Measurements from ENCODE around the gene NKX3-2. TPM values are rescaled to one million over a fixed set of nuclear protein-coding genes. Genes with fewer than 3 reads are reported as not detected.

NKX3-2 gene
- total RNA-seq, 2 experiments from 2014 or later, result not detected

GRCh38 chr4:13504374-13504773, 39.9 kb downstream of the NKX3-2 start:
- ATAC-seq (no peak), DNase-seq (no peak)
- H3K27ac Mint-ChIP-seq, result no peak overlapping the region
- CTCF ChIA-PET, result no interaction called here
- intact Hi-C loops (cut with micrococcal nuclease), result no loop called here
- no peaks in the 10 kb centered on the region for H3K9me3 Mint-ChIP-seq
- POLR2A ChIA-PET, result no interaction called here
- H3K27me3 Mint-ChIP-seq, result peaks cover 32% of the 10 kb centered on the region
- no peak for TF ChIP-seq CTCF (IDR thresholded peaks at IDR 0.05)
- no peaks in the 10 kb centered on the region for H3K4me1 Mint-ChIP-seq (ENCODE audit: low read depth)
- H3K36me3 Mint-ChIP-seq (ENCODE audit: low read depth), result no peaks in the 10 kb centered on the region
- no peak overlapping the region for H3K4me3 Mint-ChIP-seq

- Mint-ChIP-seq H3K9me3 (peaks cover 6% of the 10 kb centered on the region), H3K4me1 (ENCODE audit: low read depth) (no peaks in the 10 kb centered on the region), H3K4me3 (no peak overlapping the region), H3K27ac (no peak overlapping the region), H3K27me3 (peaks cover 33% of the 10 kb centered on the region), H3K36me3 (ENCODE audit: low read depth) (no peaks in the 10 kb centered on the region)
- intact Hi-C loops (cut with micrococcal nuclease), result no loop called here
- DNase-seq, result no peak
- ATAC-seq, result no peak
- no peak for TF ChIP-seq CTCF (IDR thresholded peaks at IDR 0.05)
- CTCF ChIA-PET, result interaction anchor here (0.6 kb wide), 1 partner anchor 14 kb away, joined by 4 read pairs; no protein-coding TSS in a partner anchor
- POLR2A ChIA-PET, result no interaction called here
Observed at GRCh38 chr4:13498469-13498868, 45.8 kb downstream of the NKX3-2 start.

GRCh38 chr4:13496605-13497004, 47.7 kb downstream of the NKX3-2 start:
- TF ChIP-seq CTCF (IDR thresholded peaks at IDR 0.05), result no peak
- ChIA-PET CTCF (interaction anchor here (0.8 kb wide), 2 partner anchors 25 to 65 kb away, joined by 3 read pairs; no protein-coding TSS in a partner anchor), POLR2A (interaction anchor here (0.9 kb wide), 1 partner anchor 13 kb away, joined by 3 read pairs; no protein-coding TSS in a partner anchor)
- peaks cover 6% of the 10 kb centered on the region for H3K9me3 Mint-ChIP-seq
- H3K36me3 Mint-ChIP-seq (ENCODE audit: low read depth), result no peaks in the 10 kb centered on the region
- peaks cover 31% of the 10 kb centered on the region for H3K27me3 Mint-ChIP-seq
- ATAC-seq (no peak), DNase-seq (no peak)
- H3K27ac Mint-ChIP-seq, result no peak overlapping the region
- intact Hi-C loops (cut with micrococcal nuclease), result no loop called here
- H3K4me1 Mint-ChIP-seq (ENCODE audit: low read depth), result no peaks in the 10 kb centered on the region
- no peak overlapping the region for H3K4me3 Mint-ChIP-seq

- no peak overlapping the region for H3K4me3 Mint-ChIP-seq
- no peak for TF ChIP-seq CTCF (IDR thresholded peaks at IDR 0.05)
- H3K36me3 Mint-ChIP-seq (ENCODE audit: low read depth), result no peaks in the 10 kb centered on the region
- ATAC-seq, result no peak
- H3K9me3 Mint-ChIP-seq, result peaks cover 6% of the 10 kb centered on the region
- CTCF ChIA-PET, result no interaction called here
- no peaks in the 10 kb centered on the region for H3K4me1 Mint-ChIP-seq (ENCODE audit: low read depth)
- POLR2A ChIA-PET, result no interaction called here
- DNase-seq, result no peak
- peaks cover 29% of the 10 kb centered on the region for H3K27me3 Mint-ChIP-seq
- H3K27ac Mint-ChIP-seq, result no peak overlapping the region
- intact Hi-C loops (cut with micrococcal nuclease), result no loop called here
Observed at GRCh38 chr4:13495753-13496152, 48.6 kb downstream of the NKX3-2 start.

GRCh38 chr4:13493793-13494192, 50.5 kb downstream of the NKX3-2 start:
- TF ChIP-seq CTCF (IDR thresholded peaks at IDR 0.05), result no peak
- Mint-ChIP-seq H3K4me3 (no peak overlapping the region), H3K36me3 (ENCODE audit: low read depth) (no peaks in the 10 kb centered on the region), H3K4me1 (ENCODE audit: low read depth) (no peaks in the 10 kb centered on the region), H3K27me3 (peaks cover 32% of the 10 kb centered on the region), H3K9me3 (peaks cover 6% of the 10 kb centered on the region), H3K27ac (no peak overlapping the region)
- no peak for DNase-seq
- ChIA-PET POLR2A (no interaction called here), CTCF (interaction anchor here (1.6 kb wide), 1 partner anchor 9 kb away, joined by 3 read pairs; no protein-coding TSS in a partner anchor)
- no peak for ATAC-seq
- intact Hi-C loops (cut with micrococcal nuclease), result no loop called here
